ENCODE measurements around the gene SEZ6L2.
A peak's percentile ranks its signal among the peaks of the same experiment; 100 is the strongest.
"Not testable (repeated sequence)": the region's sequence is repeated elsewhere in the genome, so short reads cannot be mapped to it uniquely, and the experiment has no call there.

Gene SEZ6L2

DNA sequence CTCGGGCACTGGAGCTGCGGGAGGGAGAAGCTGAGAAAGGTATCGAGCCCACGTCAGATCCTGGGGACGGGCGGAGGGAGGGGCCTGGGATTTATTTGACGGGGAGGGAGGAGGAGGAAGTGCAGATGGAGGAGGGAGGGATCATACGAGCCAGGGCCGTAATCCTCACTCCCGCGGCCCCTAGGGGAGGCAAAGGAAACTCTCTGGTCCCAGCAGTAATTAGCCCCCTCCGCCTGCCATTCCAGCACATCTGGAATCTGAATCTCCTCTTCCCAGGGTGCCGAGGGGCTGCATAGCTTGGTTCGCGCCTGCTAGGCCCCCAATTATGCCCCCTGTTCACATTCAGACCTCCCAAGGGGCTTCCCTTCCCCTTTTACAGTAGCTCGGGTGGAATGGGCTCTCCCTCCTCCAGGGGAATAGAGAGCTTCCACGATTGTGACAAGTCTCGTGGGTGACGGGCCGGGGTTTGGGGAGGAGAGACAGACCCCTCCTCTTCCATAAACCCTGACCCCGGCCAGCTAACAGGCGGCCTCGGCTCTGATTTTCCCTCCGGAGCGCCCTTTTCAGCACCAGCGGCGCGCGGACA, at the start of gene SEZ6L2:
TSS of gene SEZ6L2 (minus strand) at position 35 of the 586 bp plus-strand sequence. CDS start 531 bp downstream, outside the sequence.
- no peak for DNase-seq

DNA sequence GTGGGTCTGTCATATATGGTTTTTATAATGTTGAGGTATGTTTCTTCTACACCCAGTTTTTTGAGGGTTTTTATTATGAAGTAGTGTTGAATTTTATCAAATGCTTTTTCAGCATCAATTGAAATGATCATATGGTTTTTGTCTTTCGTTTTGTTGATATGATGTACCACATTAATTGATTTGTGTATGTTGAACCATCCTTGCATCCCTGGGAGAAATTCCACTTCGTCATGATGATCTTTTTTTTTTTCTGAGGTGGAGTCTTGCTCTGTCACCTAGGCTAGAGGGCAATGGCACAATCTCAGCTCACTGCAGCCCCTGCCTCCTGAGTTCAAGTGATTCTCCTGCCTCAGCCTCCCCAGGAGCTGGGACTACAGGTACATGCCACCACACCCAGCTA, 48.5 kb upstream of the SEZ6L2 start:
- no peak for DNase-seq

DNA sequence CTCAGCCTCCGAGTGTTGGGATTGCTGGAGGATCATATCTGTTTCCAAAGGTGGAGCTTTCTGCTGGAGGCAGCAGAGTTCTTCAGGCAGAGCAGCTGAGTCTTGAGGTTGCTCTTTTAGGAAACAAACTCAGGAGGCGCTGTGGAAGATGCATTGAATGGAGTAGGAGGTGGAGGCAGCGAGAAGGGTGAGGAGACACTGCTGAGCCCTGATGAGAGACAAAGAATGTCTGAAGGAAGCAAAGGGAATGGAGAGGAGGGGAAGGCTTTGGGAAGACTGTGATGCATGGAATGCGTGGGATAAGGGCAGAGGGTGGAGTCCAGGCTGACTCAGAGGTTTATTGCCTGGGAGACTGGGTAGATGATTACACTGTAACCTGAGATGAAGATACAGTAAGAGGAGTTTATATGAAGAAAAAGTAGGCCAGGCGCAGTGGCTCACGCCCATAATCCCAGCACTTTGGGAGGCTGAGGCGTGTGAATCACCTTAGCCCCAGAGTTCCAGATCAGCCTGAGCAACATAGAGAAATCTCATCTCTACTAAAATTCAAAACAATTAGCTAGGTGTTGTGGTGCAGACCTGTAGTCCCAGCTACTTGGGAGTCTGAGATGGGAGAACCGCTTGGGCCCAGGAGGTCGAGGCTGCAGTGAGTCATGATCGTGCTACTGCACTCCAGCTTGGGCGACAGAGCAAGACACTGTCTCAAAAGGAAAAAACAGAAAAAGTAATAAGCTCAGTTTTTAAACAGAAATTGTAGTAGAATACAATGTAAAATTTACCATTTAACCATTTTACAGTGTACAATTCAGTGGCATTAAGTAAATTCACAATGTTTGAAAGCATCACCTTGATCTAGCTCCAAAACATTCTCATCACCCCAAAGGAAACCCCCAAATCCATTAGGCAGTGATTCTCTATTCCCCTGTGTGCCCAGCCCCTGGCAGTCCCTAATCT, 44.8 kb upstream of the SEZ6L2 start:
- no peak for DNase-seq

GRCh38 chr16:29940656-29941055, 41.3 kb upstream of the SEZ6L2 start:
- no peak for DNase-seq

GRCh38 chr16:29931750-29932149, 32.4 kb upstream of the SEZ6L2 start:
- not testable (repeated sequence) for DNase-seq

GRCh38 chr16:29927070-29927905, 27.9 kb upstream of the SEZ6L2 start:
- DNase-seq = no peak

DNA sequence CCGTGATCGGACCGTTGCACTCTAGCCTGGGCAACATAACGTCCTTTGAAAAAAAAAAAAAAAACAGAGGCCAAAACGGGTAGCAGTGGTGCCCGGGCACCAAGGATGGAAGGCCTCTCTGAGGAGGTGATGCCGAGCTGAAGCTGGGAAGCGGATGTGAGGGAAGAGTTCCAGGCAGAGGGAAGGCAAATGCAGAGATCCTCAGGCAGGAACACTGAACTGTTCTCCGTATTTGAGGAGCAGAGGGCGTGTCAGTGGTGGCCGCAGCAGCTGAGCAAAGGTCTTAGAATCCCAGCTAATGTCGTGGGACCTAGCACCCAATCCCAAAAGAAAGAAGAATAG, 27.3 kb upstream of the SEZ6L2 start:
- no peak for DNase-seq

GRCh38 chr16:29925781-29926710, 26.7 kb upstream of the SEZ6L2 start, which contains the start of gene KCTD13:
Gene KCTD13 (minus strand): TSS chr16:29926226. CDS start chr16:29926033, 193 bp downstream.
- peak; percentile 83 for DNase-seq

DNA sequence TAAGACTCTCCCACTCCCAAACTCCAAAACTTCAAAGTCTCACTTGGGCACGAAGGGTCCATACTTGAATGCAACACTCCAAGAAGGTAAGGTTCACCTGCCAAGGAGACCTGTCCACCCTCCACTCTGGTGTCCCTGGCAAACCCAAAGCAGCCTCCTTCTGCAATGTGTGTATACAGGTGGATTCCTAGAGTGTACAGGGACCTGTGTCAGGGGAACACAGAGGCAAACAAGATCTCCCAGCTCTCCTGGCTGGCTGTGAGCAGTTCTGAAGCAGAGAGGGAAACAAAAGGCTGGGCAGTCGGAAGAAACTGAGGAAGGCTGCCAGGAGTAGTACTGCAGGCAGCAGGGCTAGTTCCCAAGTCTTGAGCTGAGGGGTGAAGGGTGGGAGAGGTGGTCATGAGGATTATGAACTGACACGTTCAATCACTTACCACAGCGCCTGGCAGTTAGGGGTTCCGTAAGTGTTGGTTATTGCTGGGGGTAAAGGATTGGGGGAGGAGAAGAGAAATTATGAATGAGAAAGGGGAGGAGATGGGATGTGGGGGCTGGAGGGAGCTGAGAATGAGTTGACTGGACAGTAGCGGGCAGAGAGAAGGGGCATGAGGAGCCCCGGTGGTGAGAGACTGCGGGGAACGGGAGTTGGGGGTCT, 25.9 kb upstream of the SEZ6L2 start:
- no peak for DNase-seq

DNA sequence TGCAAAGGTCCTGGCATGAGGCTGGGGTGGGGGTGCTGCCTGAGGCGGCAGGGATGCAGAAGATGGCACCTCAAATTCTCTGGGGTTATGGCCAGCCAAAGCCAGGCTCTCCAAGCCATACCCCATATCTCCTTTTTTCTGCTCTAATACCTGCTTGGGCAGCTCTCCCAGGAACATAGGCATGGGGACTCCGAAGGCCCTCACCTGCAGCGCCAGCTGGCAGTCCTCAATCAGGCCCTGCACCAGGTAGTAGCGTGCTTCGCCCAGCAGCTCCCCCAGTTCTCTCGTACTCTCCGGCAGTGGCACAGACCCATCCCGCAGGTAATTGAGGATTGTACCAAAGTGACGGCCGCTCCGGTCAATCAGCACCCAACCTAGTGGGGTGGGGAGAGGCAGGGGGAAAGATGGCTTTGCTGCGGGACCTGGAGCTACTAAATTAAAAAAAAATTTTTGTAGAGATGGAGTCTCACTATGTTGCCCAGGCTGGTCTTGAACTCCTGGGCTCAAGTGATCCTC, 23.7 kb upstream of the SEZ6L2 start:
- DNase-seq = no peak

DNA sequence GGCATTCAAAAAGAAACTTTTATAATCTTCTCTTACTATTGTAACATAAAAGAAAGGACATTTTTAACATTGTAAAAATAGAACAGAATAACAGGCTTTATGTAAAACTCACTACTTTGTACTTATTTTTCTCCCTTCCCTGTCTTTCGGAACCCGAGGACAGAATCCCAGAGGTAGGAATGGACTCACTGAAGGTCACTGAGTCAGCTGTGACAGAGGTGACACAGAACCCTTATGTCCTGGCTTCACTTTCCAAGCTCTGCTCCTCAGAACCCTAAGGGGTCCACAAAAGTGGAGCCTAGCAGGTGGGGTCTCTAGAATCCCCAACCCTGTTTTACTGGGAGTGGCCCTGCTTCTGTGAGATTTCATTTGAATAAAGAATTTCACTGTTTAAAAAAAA, 23.0 kb upstream of the SEZ6L2 start:
- no peak for DNase-seq

DNA sequence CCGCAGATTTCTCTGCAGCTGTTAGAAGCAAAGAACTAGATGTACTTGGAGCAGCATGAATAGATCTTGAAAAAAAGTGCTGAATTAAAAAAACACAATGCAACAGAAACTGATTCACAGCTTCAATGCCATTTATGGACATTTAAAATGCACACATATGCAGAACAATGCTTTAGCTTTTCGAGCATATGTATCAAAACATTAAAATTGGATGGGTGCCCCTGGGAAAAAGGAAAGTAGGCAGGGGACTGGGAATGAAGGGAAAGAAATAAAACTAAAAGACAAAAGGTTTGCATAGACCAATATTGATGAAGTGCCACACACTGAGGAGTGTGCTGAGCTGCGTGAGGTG, 21.7 kb upstream of the SEZ6L2 start:
- DNase-seq = no peak

DNA sequence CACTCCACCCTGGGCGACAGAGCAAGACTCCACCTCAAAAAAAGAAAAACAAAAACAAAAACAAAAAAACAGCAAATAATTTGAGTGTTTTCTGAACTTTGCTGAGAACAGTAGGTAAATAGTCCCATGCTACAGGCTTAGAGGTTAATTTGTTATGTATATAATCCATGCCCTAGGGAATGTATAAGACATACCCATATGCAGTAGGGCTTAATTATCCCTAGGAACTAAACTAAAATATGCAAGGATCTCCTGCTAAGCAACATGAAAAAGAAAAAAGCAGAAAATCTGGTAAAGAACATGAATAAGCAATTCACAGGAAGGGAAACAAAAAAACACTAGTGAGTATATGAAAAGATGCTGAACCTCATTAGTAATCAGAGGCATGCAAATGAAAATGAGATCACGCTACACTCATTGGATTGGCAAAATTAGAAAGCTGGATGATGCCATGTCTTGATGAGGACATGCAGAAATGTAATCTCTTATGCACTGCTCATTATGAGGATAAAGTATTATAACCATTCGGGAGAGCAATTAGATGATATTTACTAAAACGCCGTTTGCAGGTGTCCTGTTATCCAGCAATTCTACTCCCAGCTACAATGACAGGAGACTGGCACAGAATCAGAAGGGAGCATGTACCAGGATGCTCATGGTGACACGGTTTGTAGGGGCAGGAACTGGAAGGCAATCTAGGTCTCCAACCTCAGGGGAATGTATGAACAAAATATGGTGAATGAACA, 21.1 kb upstream of the SEZ6L2 start:
- DNase-seq = no peak

GRCh38 chr16:29916979-29917378, 17.6 kb upstream of the SEZ6L2 start:
- no peak for DNase-seq

DNA sequence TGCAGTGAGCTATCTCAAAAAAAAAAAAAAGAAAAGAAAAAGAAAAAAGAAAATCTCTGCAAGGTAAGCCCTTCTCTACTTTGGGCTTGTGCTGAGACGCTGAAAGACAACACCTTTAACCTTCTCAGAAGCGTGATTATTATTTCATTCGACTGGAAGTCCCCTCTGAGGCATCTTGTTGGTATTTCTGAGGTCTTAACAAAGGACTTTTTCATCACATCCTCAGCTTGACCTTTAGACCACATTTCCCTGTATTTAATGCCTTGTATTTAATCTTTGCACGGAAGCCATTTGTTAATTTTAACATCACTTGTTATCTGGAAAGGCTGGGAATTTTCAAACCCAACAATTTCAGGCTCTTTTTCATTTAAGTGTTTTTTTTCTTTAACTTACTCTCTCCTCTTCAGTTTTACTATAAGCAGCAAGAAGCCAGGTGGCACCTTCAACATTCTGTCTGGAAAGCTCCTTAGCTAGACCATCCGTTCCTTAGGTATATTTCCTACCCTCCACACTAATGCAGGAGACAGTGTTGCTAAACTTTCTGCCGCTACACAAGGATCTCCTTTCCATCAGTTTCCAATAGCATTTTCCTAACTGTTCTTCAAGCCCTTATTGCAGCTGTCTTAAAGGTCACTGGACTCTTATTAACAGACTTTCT, 16.4 kb upstream of the SEZ6L2 start:
- no peak for DNase-seq

GRCh38 chr16:29913514-29913913, 14.2 kb upstream of the SEZ6L2 start:
- no peak for DNase-seq

- DNase-seq = no peak
Observed at GRCh38 chr16:29912087-29912486, 12.7 kb upstream of the SEZ6L2 start.

DNA sequence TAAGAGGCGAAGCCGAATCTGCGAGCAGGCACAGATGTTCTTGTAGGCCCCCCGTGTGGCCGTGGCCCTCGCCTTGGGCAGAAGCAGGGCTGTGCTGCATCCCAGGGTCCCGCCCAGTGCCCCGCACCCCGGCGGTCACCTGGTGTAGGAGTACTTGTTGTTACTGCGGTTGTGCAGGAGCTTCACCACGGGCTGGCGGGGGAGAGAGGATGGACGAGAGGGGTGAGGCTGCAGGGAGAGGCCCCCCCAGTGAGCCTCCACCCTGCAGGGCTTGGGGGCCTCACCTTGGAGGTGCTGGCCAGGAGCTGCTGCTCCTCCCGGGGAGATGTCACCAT, 12.3 kb upstream of the SEZ6L2 start:
- DNase-seq = no peak

GRCh38 chr16:29910819-29911675, 11.7 kb upstream of the SEZ6L2 start:
- DNase-seq = no peak

Measured in CD4-positive, alpha-beta T cell treated with Interleukin-17A for 4 hours (primary cell).